IMR-90 (cell line): ENCODE results near the gene DGKB. TPM values are rescaled to one million over a fixed set of nuclear protein-coding genes. Genes with fewer than 3 reads are reported as not detected.

ENCODE experiments used
- ATAC-seq: fragments of 200-7000 bp; cut with Tn5 transposase; 2 replicates; pipeline ENCODE4 v1.9.1; 2020; ENCODE audit warnings: low read depth, mild to moderate bottlenecking, moderate library complexity
- BruUV-seq: library from RNA; stranded (reverse); fragments of 400-500 nt; replicated peaks from 2 replicates; lab custom pipeline; 2021; lab: Mats Ljungman, UMichigan
- CTCF ChIA-PET: fragments of 300-600 bp; formaldehyde crosslinking; extraction: SDS; loops from one replicate; lab custom pipeline; 2021; ENCODE audit warnings: antibody characterized with exemption; lab: Yijun Ruan, JAX
- POLR2A ChIA-PET: fragments of 300-600 bp; sonication (Branson Sonifier 250); formaldehyde crosslinking; loops from one replicate; lab custom pipeline; 2022; ENCODE audit warnings: antibody characterized with exemption; ENCODE audit not compliant: unreplicated experiment; lab: Charles Lee
- DNase-seq: peaks from one replicate; pipeline ENCODE4 v3.0.0; 2013
- H2AFZ ChIP-seq: replicated peaks from 2 replicates; pipeline ENCODE3; 2013; ENCODE audit warnings: low read length, mild to moderate bottlenecking; ENCODE audit not compliant: poor library complexity
- H2AK5ac ChIP-seq: 2 replicates; pipeline ENCODE4 v1.6.1; 2013; ENCODE audit warnings: low read depth, low read length, inconsistent platforms
- H2AK9ac ChIP-seq: replicated peaks from 2 replicates; pipeline ENCODE3; 2013; ENCODE audit warnings: mild to moderate bottlenecking, low read depth, low read length, moderate library complexity; ENCODE audit not compliant: poor library complexity
- H2BK120ac ChIP-seq: 2 replicates; pipeline ENCODE4 v1.6.1; 2013; ENCODE audit warnings: low read depth, low read length, inconsistent platforms
- H2BK15ac ChIP-seq: 3 replicates; pipeline ENCODE4 v1.6.1; 2013; ENCODE audit warnings: low read depth, low read length, inconsistent platforms
- H2BK20ac ChIP-seq: 2 replicates; pipeline ENCODE4 v1.6.1; 2013; ENCODE audit warnings: low read depth, mild to moderate bottlenecking, inconsistent platforms, low read length, moderate library complexity
- H2BK5ac ChIP-seq: 2 replicates; pipeline ENCODE4 v1.6.1; 2013; ENCODE audit warnings: mild to moderate bottlenecking, low read depth, low read length, inconsistent platforms; ENCODE audit not compliant: poor library complexity, severe bottlenecking
- H3K14ac ChIP-seq: replicated peaks from 2 replicates; pipeline ENCODE4 v1.6.1; 2013; ENCODE audit warnings: low read depth, low read length, inconsistent platforms
- H3K18ac ChIP-seq: 2 replicates; pipeline ENCODE4 v1.6.1; 2013; ENCODE audit warnings: low read depth, low read length, control low read depth
- H3K23ac ChIP-seq: 2 replicates; pipeline ENCODE4 v1.6.1; 2013; ENCODE audit warnings: low read depth, low read length, inconsistent platforms
- H3K27ac ChIP-seq: 2 replicates; pipeline ENCODE4 v1.5.1; 2013; ENCODE audit warnings: mild to moderate bottlenecking, control low read depth, low read length; ENCODE audit not compliant: insufficient read depth
- H3K27me3 ChIP-seq: 2 replicates; pipeline ENCODE4 v1.6.1; 2013; ENCODE audit warnings: low read length; ENCODE audit not compliant: control insufficient read depth, insufficient read depth
- H3K36me3 ChIP-seq: 2 replicates; pipeline ENCODE4 v1.6.1; 2013; ENCODE audit warnings: low read length, mixed read lengths; ENCODE audit not compliant: control insufficient read depth, insufficient read depth
- H3K4ac ChIP-seq: 2 replicates; pipeline ENCODE4 v1.6.1; 2013; ENCODE audit warnings: low read depth, low read length, inconsistent platforms
- H3K4me1 ChIP-seq: 2 replicates; pipeline ENCODE4 v1.6.1; 2013; ENCODE audit warnings: low read length, mixed read lengths; ENCODE audit not compliant: control insufficient read depth, insufficient read depth
- H3K4me2 ChIP-seq: 2 replicates; pipeline ENCODE4 v1.6.1; 2013; ENCODE audit warnings: low read depth, mild to moderate bottlenecking, control low read depth, low read length, moderate library complexity
- H3K4me3 ChIP-seq: 2 replicates; pipeline ENCODE4 v1.5.1; 2013; ENCODE audit warnings: low read depth, mild to moderate bottlenecking, control low read depth, low read length, moderate library complexity; ENCODE audit not compliant: insufficient read depth
- H3K56ac ChIP-seq: 2 replicates; pipeline ENCODE4 v1.6.1; 2013; ENCODE audit warnings: low read length, inconsistent platforms; ENCODE audit not compliant: insufficient read depth; ENCODE audit errors: extremely low read depth
- H3K79me1 ChIP-seq, 2 experiments: 2 replicates each; pipeline ENCODE4 v1.6.1; 2013; ENCODE audit warnings: low read length in 2 of 2, inconsistent platforms in 1 of 2, low read depth in 1 of 2
- H3K9ac ChIP-seq: 2 replicates; pipeline ENCODE4 v1.6.1; 2013; ENCODE audit warnings: low read depth, low read length, control low read depth
- H3K9me1 ChIP-seq: 2 replicates; pipeline ENCODE4 v1.6.1; 2013; ENCODE audit warnings: low read length, inconsistent platforms; ENCODE audit not compliant: insufficient read depth
- H3K9me3 ChIP-seq: 2 replicates; pipeline ENCODE4 v1.6.1; 2013; ENCODE audit warnings: low read length; ENCODE audit not compliant: control insufficient read depth, insufficient read depth
- H4K20me1 ChIP-seq: 2 replicates; pipeline ENCODE4 v1.6.1; 2013; ENCODE audit warnings: low read length, inconsistent platforms; ENCODE audit not compliant: insufficient read depth
- H4K5ac ChIP-seq: 2 replicates; pipeline ENCODE4 v1.6.1; 2013; ENCODE audit warnings: mild to moderate bottlenecking, low read depth, low read length, control low read depth
- H4K8ac ChIP-seq, 2 experiments: 2 replicates each; pipeline ENCODE4 v1.6.1; 2013; ENCODE audit warnings: low read depth in 2 of 2, low read length in 2 of 2, control low read depth in 1 of 2, inconsistent platforms in 1 of 2
- H4K91ac ChIP-seq: 2 replicates; pipeline ENCODE4 v1.6.1; 2013; ENCODE audit warnings: low read depth, low read length, inconsistent platforms; ENCODE audit not compliant: insufficient read depth
- BHLHE40 ChIP-seq: fragments of 150-350 bp; IDR thresholded peaks from 2 replicates; pipeline ENCODE4 v1.6.1; 2016; ENCODE audit warnings: mild to moderate bottlenecking, low read depth, low read length
- CEBPB ChIP-seq: IDR thresholded peaks from 2 replicates; pipeline ENCODE4 v1.6.1; 2012; ENCODE audit warnings: low read depth, low read length, improper control_type of control experiment
- FOS ChIP-seq: fragments of 150-350 bp; IDR thresholded peaks from 2 replicates; pipeline ENCODE4 v1.6.1; 2016; ENCODE audit warnings: low read depth, low read length
- MAFK ChIP-seq: IDR thresholded peaks from 2 replicates; pipeline ENCODE4 v1.6.1; 2012; ENCODE audit warnings: low read depth, low read length, improper control_type of control experiment
- POLR2A ChIP-seq: IDR thresholded peaks from 2 replicates; pipeline ENCODE4 v1.6.1; 2012; ENCODE audit warnings: mild to moderate bottlenecking, low read depth, low read length
- RCOR1 ChIP-seq: IDR thresholded peaks from 2 replicates; pipeline ENCODE4 v1.6.1; 2012; ENCODE audit warnings: mild to moderate bottlenecking, low read length, improper control_type of control experiment; ENCODE audit not compliant: insufficient replicate concordance
- USF2 ChIP-seq: fragments of 150-350 bp; IDR thresholded peaks from 2 replicates; pipeline ENCODE4 v1.6.1; 2017; ENCODE audit warnings: mild to moderate bottlenecking, antibody characterized with exemption, low read length, low read depth
- WGBS, 2 experiments: methylation state at CpG; one replicate each; pipeline versions ENCODE4 v1.1.5 to v1.1.7; 2013; ENCODE audit warnings: missing lambda C conversion rate in 2 of 2; ENCODE audit not compliant: insufficient read length in 1 of 2; ENCODE audit errors: extremely low coverage in 2 of 2; 5-methylcytosine and 5-hydroxymethylcytosine counted together
- dilution Hi-C: fragments of 300-500 bp; cut with HindIII; formaldehyde crosslinking; loops from one replicate; pipeline ENCODE4 v1.14.3; 2018; ENCODE audit warnings: low sequenced_read_pairs; ENCODE audit not compliant: unreplicated experiment
- in situ Hi-C: fragments of 300-500 bp; cut with MboI; formaldehyde crosslinking; loops from 3 replicates; pipeline ENCODE4 v1.14.3; 2019; ENCODE audit warnings: low sequenced_read_pairs, inconsistent platforms, mixed read lengths
- intact Hi-C: fragments of 100-400 bp; cut with micrococcal nuclease; formaldehyde crosslinking; loops from 2 replicates; pipeline ENCODE4 v1.10.0; 2022
- polyA plus RNA-seq, 3 experiments: library from polyadenylated mRNA; depleted of rRNA; stranded (reverse); fragments of >200 nt; gene quantifications; 2 replicates each; pipeline ENCODE4 v1.2.3, GENCODE V29; 2012; ENCODE audit warnings: low replicate concordance in 1 of 3
- total RNA-seq: library from RNA; depleted of rRNA; stranded (reverse); fragments of >200 nt; gene quantifications from 2 replicates; pipeline ENCODE4 v1.2.3, GENCODE V29; 2012
- TF ChIP-seq, protein P1 (sequence below): conservative IDR thresholded peaks from 2 replicates; pipeline ENCODE4 v1.5.1; 2012; ENCODE audit warnings: mild to moderate bottlenecking, low read depth, low read length, improper control_type of control experiment

The DGKB gene
- total and polyA plus RNA-seq, 2 of the 4 experiments (the other 2 are of a cell fraction), result not detected

DNA sequence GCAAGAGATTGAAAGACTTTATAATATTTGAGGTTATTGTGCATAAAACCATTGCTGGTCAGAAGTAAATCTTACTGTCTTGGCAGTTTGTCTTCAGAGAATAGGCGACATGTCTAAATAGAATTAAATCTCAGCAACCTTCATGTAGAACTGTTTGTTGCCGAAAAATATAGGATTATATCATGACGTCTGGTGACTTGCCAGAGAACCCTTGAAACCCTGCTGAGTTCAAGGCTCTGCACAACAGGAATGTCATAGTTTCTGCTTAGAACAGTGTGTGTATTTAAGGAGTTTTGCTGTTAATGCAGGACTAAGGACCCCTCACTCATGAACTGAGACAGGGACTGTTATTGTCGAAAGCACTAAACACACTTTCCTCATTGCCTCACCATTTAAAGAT, 706.7 kb downstream of the DGKB start:
- Histone ChIP-seq H3K14ac (no peak overlapping the region), H4K5ac (no peak overlapping the region), H2AK9ac (no peak overlapping the region), H3K9ac (no peak overlapping the region), H3K9me3 (no peaks in the 10 kb centered on the region), H2BK15ac (no peak overlapping the region), H2BK120ac (no peak overlapping the region), H4K8ac (no peak overlapping the region), H4K91ac (no peak overlapping the region), H3K27ac (no peak overlapping the region), H3K18ac (no peak overlapping the region), H3K79me1 (no peaks in the 10 kb centered on the region), H3K4me3 (no peak overlapping the region), H4K20me1 (no peaks in the 10 kb centered on the region), H2BK5ac (no peak overlapping the region), H2BK20ac (no peak overlapping the region), H3K56ac (no peak overlapping the region), H2AFZ (no peak overlapping the region), H3K4me1 (no peaks in the 10 kb centered on the region), H3K36me3 (no peaks in the 10 kb centered on the region), H3K9me1 (no peaks in the 10 kb centered on the region), H3K23ac (no peak overlapping the region), H3K4me2 (no peak overlapping the region), H2AK5ac (no peak overlapping the region), H3K27me3 (no peaks in the 10 kb centered on the region), H3K4ac (no peak overlapping the region)
- in situ Hi-C loops (no loop called here), intact Hi-C loops (no loop called here), dilution Hi-C loops (no loop called here)
- POLR2A ChIA-PET, result no interaction called here
- TF ChIP-seq USF2, result no peak
- no peak for TF ChIP-seq MAFK
- TF ChIP-seq POLR2A, result no peak
- no peak for TF ChIP-seq BHLHE40
- TF ChIP-seq, protein P1, sequence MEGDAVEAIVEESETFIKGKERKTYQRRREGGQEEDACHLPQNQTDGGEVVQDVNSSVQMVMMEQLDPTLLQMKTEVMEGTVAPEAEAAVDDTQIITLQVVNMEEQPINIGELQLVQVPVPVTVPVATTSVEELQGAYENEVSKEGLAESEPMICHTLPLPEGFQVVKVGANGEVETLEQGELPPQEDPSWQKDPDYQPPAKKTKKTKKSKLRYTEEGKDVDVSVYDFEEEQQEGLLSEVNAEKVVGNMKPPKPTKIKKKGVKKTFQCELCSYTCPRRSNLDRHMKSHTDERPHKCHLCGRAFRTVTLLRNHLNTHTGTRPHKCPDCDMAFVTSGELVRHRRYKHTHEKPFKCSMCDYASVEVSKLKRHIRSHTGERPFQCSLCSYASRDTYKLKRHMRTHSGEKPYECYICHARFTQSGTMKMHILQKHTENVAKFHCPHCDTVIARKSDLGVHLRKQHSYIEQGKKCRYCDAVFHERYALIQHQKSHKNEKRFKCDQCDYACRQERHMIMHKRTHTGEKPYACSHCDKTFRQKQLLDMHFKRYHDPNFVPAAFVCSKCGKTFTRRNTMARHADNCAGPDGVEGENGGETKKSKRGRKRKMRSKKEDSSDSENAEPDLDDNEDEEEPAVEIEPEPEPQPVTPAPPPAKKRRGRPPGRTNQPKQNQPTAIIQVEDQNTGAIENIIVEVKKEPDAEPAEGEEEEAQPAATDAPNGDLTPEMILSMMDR, result no peak
- TF ChIP-seq RCOR1, result no peak
- TF ChIP-seq CEBPB, result no peak
- TF ChIP-seq FOS, result no peak
- WGBS, 2 experiments, result no CpG with 5 or more reads among the region's 4 CpGs
- no TSS peak for BruUV-seq
- DNase-seq (no peak), ATAC-seq (no peak)
- CTCF ChIA-PET, result interaction anchor here (1.1 kb wide), 1 partner anchor 8 kb away, joined by 4 read pairs; no protein-coding TSS in a partner anchor
